ENCODE results near the gene CCDC121. TPM values are rescaled to one million over a fixed set of nuclear protein-coding genes. Genes with fewer than 3 reads are reported as not detected.

Gene CCDC121
- total and polyA plus RNA-seq, 9 of the 15 experiments (the other 6 are each of a cell fraction or from before 2014, with no cell fraction given): 2.2 to 4.7 (median 4.1) TPM

- TF ChIP-seq PRDM10 (IDR thresholded peaks at IDR 0.05; ENCODE audit: partially characterized antibody) (no peak), NRF1 (conservative IDR thresholded peaks at IDR 0.05 in 1 of 2, IDR thresholded peaks at IDR 0.05 in 1 of 2) (no peak), CTCF (IDR thresholded peaks at IDR 0.05 in 2 of 3, conservative IDR thresholded peaks at IDR 0.05 in 1 of 3; ENCODE audit: insufficient read depth in 2 of 3, low read depth in 1 of 3, low read length in 3 of 3) (peak in 1 of 3 experiments; percentile 28; a peak in 1 of 6 replicates), ILK (tag; IDR thresholded peaks at IDR 0.05; ENCODE audit: borderline replicate concordance, low read depth) (no peak), RFX1 (IDR thresholded peaks at IDR 0.05) (0 out of 2 replicates have a peak, but pooled peaks have one; percentile 23), ZNF12 (CRISPR knock-in tag; IDR thresholded peaks at IDR 0.05) (no peak), ZNF165 (CRISPR knock-in tag; IDR thresholded peaks at IDR 0.05; ENCODE audit: borderline replicate concordance) (no peak), ZNF311 (CRISPR knock-in tag; IDR thresholded peaks at IDR 0.05) (no peak), SMAD3 (CRISPR knock-in tag; conservative IDR thresholded peaks at IDR 0.05) (no peak), NUFIP1 (IDR thresholded peaks at IDR 0.05; ENCODE audit: partially characterized antibody) (no peak)
These were observed 7.3 kb downstream of the CCDC121 start (continued) for GRCh38 chr2:27621524-27621923.

Measured in K562 (cell line).